ENCODE results near the gene SCPEP1. TPM values are rescaled to one million over a fixed set of nuclear protein-coding genes. Genes with fewer than 3 reads are reported as not detected.

Gene SCPEP1
- total and polyA plus RNA-seq, 10 of the 15 experiments (the other 5 are each of a cell fraction or from before 2014, with no cell fraction given), result 31.2 to 80.2 (median 40.7) TPM

DNA sequence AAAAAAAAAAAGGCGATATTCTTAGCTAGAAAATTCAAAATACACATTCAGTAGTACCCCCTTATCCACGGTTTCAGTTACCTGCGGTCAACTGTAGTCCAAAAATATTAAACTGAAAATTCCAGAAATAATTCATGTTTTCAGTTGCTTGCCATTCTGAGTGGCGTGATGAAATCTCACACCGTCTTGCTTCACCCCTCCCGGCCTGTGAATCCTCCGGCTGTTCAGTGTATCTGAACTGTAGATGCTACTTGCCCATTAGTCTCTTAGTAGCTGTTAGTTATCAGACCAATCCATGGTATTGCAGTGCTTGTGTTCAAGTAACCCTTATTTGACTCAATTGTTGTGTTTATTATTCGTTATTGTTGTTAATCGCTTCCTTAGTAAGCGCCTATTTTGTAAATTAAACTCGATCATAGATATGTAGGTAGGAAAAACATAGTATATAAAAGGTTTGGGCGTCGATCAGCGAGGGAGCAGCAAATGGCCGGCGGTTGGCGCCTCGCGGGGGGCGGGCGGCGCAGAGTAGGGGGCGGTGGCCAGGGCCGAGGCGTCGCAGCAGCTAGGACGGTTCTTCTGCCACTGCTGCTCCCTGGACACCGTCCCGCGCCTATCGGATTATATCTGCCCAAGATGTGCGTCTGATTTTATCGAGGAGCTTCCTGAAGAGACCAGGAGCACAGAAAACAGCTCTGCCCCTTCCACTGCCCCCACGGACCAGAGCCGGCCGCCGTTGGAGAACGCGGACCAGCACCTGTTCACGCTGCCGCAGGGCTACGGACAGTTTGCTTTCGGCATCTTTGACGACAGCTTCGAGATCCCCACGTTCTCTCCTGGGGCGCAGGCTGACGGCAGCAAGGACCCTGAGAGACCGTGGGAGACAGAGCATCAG, 67.3 kb downstream of the SCPEP1 start:
- Histone ChIP-seq H4K20me1 (ENCODE audit: control insufficient read depth, insufficient read depth) (no peaks in the 10 kb centered on the region), H3K27me3 (replicated peaks in 1 of 2; ENCODE audit: control insufficient read depth in 2 of 2, insufficient read depth in 2 of 2, low read length in 1 of 2) (peaks cover 0 to 3% of the 10 kb centered on the region in 2 experiments; a peak in 3 of 4 replicates), H3K9me3 (replicated peaks; ENCODE audit: control insufficient read depth, insufficient read depth, low read length) (no peaks in the 10 kb centered on the region), H3K4me1 (ENCODE audit: control insufficient read depth, insufficient read depth, low read length) (peaks cover 6% of the 10 kb centered on the region), H3K79me2 (ENCODE audit: control insufficient read depth, insufficient read depth, low read length) (no peaks in the 10 kb centered on the region), H3K36me3 (ENCODE audit: control insufficient read depth in 2 of 2, insufficient read depth in 2 of 2, low read length in 1 of 2) (no peaks in the 10 kb centered on the region), H2AFZ (ENCODE audit: control insufficient read depth, low read depth, low read length) (peak overlapping the region; percentile 67; the same call in 1 of the 2 replicates), H3K27ac (ENCODE audit: control insufficient read depth, insufficient read depth) (no peak overlapping the region), H3K9ac (ENCODE audit: control insufficient read depth, insufficient read depth, low read length) (no peak overlapping the region), H3K4me3 (no peak overlapping the region), H3K4me2 (ENCODE audit: control insufficient read depth, insufficient read depth) (peak overlapping the region; percentile 79; the same call in 1 of the 2 replicates)
- WGBS (ENCODE audit: insufficient coverage, insufficient replicate concordance, low lambda C conversion rate, missing lambda C conversion rate), result 40% methylated on average over 47 of the region's 49 CpGs
- FAIRE-seq (no peak), ATAC-seq (no peak), DNase-seq (ENCODE audit: low read depth, low spot score) (no peak)
- intact Hi-C loops (cut with micrococcal nuclease; ENCODE audit: unreplicated experiment), result no loop called here
- ChIA-PET SMC1A (ENCODE audit: uncharacterized antibody, unreplicated experiment) (no interaction called here), POLR2A (no interaction called here), CTCF (no interaction called here), RAD21 (ENCODE audit: unreplicated experiment) (no interaction called here)
- TF ChIP-seq PAX5 (IDR thresholded peaks at IDR 0.05; ENCODE audit: borderline replicate concordance, low read depth, low read length) (no peak), ESRRA (IDR thresholded peaks at IDR 0.05; ENCODE audit: low read length) (no peak), CHD1 (IDR thresholded peaks at IDR 0.05; ENCODE audit: low read depth, low read length) (no peak), NR2C1 (IDR thresholded peaks at IDR 0.05) (no peak), BACH1 (IDR thresholded peaks at IDR 0.05; ENCODE audit: borderline replicate concordance) (no peak)
- TF ChIP-seq, protein P1, sequence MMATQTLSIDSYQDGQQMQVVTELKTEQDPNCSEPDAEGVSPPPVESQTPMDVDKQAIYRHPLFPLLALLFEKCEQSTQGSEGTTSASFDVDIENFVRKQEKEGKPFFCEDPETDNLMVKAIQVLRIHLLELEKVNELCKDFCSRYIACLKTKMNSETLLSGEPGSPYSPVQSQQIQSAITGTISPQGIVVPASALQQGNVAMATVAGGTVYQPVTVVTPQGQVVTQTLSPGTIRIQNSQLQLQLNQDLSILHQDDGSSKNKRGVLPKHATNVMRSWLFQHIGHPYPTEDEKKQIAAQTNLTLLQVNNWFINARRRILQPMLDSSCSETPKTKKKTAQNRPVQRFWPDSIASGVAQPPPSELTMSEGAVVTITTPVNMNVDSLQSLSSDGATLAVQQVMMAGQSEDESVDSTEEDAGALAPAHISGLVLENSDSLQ (IDR thresholded peaks at IDR 0.05), result no peak
- in situ Hi-C loops (cut with MboI), result no loop called here
- BruUV-seq (replicated peaks), result no TSS peak
